ENCODE measurements around the gene ZEB1.

Gene ZEB1

GRCh38 chr10:31318854-31319601 lies at the start of gene ZEB1:
Gene ZEB1, plus strand, starts transcription at chr10:31319216. Its CDS starts 19 bp downstream, at chr10:31319235.
- peak; percentile 92 for DNase-seq

- no peak for DNase-seq
Measured at GRCh38 chr10:31270954-31271353, 48.1 kb upstream of the ZEB1 start.

GRCh38 chr10:31272841-31273240 lies 46.2 kb upstream of the ZEB1 start:
- no peak for DNase-seq

GRCh38 chr10:31273789-31274188 lies 45.2 kb upstream of the ZEB1 start:
- DNase-seq: no peak

GRCh38 chr10:31274310-31274709 lies 44.7 kb upstream of the ZEB1 start:
- no peak for DNase-seq

GRCh38 chr10:31278279-31278941 lies 40.6 kb upstream of the ZEB1 start:
- DNase-seq: no peak

GRCh38 chr10:31280972-31281371 lies 38.0 kb upstream of the ZEB1 start:
- DNase-seq: no peak

GRCh38 chr10:31288001-31288400 lies 31.0 kb upstream of the ZEB1 start:
- no peak for DNase-seq

- DNase-seq: no peak
Measured at GRCh38 chr10:31288962-31289361, 30.1 kb upstream of the ZEB1 start.

- DNase-seq: no peak
Measured at GRCh38 chr10:31290386-31290785, 28.6 kb upstream of the ZEB1 start.

- no peak for DNase-seq
Measured at GRCh38 chr10:31291123-31291522, 27.9 kb upstream of the ZEB1 start.

GRCh38 chr10:31294558-31294957 lies 24.5 kb upstream of the ZEB1 start:
- DNase-seq: no peak

- no peak for DNase-seq
Measured at GRCh38 chr10:31296754-31297153, 22.3 kb upstream of the ZEB1 start.

GRCh38 chr10:31299119-31299518 lies 19.9 kb upstream of the ZEB1 start:
- DNase-seq: no peak

GRCh38 chr10:31303212-31303611 lies 15.8 kb upstream of the ZEB1 start:
- DNase-seq: no peak

- DNase-seq: no peak
Measured at GRCh38 chr10:31304291-31304970, 14.6 kb upstream of the ZEB1 start.

GRCh38 chr10:31313396-31313795 lies 5.6 kb upstream of the ZEB1 start:
- DNase-seq: no peak

GRCh38 chr10:31314256-31315150 lies 4.5 kb upstream of the ZEB1 start:
- DNase-seq: no peak

GRCh38 chr10:31315453-31315852 lies 3.6 kb upstream of the ZEB1 start:
- DNase-seq: no peak

- no peak for DNase-seq
Measured at GRCh38 chr10:31317171-31317570, 1.8 kb upstream of the ZEB1 start.

- no peak for DNase-seq
Measured at GRCh38 chr10:31317652-31318381, 1.2 kb upstream of the ZEB1 start.

GRCh38 chr10:31318382-31318853 lies 598 bp upstream of the ZEB1 start:
- DNase-seq: peak; percentile 69
